GM21529 (cell line): ENCODE data around the gene LILRA6.
"Not testable (repeated sequence)": the region's sequence is repeated elsewhere in the genome, so short reads cannot be mapped to it uniquely, and the experiment has no call there.

ENCODE experiments used
- ATAC-seq: cut with Tn5 transposase; IDR thresholded peaks from one replicate; pipeline ENCODE4 v1.9.1; 2021; ENCODE audit not compliant: unreplicated experiment

LILRA6 gene

DNA sequence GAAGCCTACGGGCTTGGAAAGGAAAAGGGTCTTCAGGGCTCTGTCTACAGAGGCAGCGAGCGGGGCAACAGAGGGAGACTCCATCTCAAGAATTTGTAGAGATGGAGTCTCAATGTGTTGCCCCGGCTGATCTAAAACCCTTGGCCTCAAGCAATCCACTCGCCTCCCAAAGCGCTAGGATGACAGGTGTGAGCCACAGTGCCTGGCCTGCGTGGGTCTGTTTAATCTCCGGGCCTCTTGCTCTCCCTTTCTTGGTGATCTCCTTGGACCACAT lies 33.9 kb downstream of the LILRA6 start:
- ATAC-seq = no peak

DNA sequence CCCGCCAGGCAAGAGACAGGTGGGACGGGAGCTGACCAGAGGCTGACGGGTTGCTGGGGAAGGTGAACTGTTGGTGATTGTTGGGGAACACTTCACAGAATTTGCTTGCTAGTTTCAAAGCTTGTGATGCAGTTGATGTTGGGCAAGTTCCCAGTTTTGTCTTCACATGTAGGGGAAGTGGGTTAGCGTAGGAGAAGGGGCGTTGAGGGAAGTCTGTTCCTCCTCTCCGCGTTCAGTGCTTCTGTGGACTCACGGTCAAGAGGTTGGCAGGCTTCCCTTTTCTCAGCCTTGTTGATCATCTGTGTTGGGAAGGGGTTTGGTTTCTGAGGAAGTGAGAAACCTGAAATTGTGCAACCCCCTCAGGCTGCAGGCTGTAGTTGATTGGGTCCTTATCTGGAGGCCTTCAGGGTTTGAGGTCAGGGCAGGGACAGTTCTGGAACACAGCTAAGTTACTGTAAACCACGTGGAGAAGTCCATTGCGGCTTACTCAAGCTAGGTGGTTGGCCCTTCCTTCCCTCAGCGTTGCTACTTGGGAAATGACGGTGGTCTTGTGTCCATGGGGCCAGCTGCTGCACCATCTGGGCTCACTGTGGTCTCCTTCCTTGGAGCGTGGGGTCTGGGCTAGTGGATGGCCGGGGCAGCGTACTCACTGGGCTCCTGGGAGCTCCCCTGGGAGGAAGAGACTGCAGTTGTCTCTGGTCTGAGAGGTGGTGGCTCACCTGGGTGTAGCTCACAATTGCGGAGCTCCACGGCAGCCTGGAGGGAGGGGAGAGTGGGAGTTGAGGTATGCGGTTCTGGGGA lies 34.4 kb downstream of the LILRA6 start:
- ATAC-seq = peak; percentile 54

DNA sequence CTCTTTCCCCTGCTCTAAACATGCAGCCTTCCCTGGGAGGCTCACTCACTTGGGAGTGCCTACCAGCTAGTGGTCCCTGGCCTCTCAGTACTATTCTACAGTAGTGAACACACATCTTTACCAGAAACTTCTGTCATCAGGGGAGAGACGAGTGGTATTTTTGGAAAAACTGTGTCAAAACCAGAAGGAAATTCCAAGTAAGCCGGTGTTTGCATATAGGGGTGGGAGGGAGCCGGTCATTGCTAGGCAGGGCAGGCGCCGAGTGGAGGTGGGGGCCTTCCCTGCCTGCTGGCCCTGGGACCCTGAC lies 35.0 kb downstream of the LILRA6 start:
- ATAC-seq = peak; percentile 2

DNA sequence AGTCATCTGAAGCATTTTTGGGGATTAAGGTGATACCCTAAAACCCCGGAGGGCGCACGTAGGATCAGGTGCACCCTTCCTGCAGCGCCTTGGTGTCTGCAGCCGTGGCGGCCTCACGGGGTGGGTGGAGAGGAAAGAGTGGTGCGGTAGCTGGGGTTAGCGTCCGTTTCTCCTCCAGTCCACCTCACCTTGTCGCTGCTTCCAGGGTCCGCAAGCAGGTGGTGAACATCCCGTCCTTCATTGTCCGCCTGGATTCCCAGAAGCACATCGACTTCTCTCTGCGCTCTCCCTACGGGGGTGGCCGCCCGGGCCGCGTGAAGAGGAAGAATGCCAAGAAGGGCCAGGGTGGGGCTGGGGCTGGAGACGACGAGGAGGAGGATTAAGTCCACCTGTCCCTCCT lies 35.4 kb downstream of the LILRA6 start:
- not testable (repeated sequence) for ATAC-seq

DNA sequence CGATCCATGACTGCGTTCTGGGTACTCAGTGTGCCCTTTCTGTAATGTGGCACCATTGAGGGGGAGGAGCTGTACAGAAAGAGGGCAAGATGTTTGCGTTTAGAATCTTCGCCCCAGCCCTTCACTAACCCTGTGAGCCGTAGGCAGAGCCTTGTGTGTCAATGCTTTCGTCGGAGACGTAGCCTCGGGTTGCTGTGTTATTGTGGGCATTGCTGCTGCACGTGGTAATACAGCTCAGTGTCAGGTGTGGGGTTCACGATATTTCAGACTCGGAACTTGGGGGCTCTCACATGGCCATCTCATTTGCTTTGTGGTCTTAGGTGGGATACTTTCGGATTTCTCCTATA lies 35.8 kb downstream of the LILRA6 start:
- ATAC-seq = no peak

DNA sequence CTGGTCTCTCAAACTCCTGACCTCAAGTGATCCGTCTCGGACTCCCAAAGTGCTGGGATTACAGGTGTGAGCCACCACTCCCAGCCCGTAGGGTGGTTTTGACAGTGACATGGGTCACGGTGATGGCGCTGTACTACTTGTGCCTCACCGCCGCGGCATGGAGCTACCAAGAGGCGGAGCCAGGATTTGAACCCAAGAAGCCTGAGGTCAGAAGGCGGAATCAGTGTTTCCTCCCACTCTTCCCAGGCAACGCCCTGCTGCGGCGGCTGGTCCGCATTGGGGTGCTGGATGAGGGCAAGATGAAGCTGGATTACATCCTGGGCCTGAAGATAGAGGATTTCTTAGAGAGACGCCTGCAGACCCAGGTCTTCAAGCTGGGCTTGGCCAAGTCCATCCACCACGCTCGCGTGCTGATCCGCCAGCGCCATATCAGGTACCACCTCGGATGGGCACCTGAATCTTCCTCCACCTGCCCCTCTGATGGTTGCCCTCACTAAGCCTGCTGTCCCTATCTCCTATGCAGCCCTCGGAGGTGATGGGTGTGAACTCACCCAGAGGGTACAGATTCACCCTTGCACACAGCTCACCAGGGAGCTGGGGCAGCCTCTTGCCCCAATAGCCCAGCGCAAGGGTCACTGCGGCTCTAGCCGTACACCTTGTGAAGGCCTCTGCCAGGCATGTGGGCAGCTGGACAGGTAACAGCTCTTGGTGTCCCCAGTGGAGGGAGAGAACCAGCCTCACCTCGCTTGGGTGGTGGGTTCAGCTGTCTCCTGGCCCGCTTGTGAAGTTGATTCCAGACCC lies 36.4 kb downstream of the LILRA6 start:
- ATAC-seq = no peak

DNA sequence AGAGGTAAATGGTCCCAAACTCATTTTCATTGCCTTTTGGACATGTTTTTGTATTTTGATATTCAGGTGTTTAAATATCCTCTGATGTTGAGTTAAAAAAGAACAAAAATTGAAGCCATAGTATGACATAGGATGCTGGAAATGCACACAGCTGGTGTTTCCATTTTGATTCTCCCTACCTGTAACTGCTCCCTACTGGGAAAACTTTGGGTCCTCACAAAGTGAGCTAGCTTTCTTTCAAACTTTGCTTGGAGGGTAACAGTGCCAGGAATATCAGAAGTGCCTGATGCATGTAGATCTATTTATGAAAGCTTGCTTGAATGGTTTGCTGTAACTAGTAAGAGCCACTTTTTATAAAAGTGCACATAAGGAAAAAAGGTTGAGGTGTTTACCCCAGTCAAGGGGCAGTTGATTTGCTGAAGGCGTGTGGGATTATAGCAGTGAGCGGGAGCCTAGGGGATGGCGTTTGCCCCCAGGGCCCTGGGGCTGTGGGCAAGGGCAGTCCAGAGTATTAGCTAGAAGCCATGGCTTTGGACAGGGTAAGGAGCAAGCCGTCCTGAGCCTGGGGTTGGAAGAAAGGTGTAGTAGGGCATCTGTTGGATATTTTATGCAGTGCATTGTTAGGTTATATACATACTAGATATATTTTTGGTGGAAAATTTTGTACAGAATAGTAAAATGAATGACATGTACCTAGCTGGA lies 37.7 kb downstream of the LILRA6 start:
- ATAC-seq = no peak

DNA sequence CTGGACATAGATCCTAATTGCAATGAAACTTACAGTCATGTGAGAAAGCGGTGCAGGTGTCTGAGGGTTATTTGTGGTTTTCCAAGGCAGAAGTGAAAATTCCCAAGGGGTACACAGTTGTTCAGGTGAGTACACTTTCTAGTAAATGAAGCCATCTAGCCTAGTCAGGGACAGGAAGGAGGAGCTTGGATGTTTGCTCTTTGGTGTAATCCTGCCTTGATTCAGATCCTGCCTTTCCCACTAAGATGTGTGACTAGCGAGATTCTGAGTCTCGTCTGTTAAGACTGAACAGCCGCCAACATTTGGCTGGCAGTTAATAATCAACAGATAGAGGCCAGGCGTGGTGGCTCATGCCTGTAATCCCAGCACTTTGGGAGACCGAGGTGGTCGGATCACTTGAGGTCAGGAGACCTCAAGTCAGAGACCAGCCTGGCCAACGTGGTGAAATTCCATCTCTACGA lies 39.4 kb downstream of the LILRA6 start:
- ATAC-seq = no peak

DNA sequence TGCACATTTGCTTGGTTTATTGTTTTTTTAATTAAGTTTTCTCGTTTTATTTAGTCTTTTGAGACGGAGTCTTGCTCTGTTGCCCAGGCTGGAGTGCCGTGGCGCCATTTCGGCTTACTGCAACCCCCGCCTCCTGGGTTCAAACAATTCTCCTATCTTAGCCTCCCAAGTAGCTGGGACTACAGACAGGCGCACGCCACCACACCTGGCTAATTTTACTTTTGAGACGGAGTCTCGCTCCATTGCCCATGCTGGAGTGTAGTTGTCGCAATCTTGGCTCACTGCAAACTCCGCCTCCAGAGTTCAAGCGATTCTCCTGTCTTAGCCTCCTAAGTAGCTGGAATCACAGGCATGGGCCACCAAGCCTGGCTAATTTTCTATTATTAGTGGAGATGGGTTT lies 40.6 kb downstream of the LILRA6 start:
- no peak for ATAC-seq

DNA sequence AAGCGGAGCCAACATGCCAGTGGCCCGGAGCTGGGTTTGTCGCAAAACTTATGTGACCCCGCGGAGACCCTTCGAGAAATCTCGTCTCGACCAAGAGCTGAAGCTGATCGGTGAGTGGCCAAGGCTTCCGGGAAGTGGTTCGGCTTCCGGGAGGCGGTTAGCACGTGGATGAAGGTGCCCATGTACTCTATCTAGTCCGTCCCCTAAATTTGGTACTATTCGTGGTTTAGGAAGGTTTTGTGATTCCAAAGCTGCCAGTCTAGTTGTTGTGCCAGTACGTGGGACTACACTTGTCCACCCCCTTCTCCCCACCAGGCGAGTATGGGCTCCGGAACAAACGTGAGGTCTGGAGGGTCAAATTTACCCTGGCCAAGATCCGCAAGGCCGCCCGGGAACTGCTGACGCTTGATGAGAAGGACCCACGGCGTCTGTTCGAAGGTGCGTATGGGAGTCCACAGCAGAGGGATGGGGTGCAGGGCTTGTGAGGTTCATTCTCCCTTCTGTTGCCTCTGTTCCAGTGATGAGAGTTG lies 41.4 kb downstream of the LILRA6 start:
- ATAC-seq = no peak

DNA sequence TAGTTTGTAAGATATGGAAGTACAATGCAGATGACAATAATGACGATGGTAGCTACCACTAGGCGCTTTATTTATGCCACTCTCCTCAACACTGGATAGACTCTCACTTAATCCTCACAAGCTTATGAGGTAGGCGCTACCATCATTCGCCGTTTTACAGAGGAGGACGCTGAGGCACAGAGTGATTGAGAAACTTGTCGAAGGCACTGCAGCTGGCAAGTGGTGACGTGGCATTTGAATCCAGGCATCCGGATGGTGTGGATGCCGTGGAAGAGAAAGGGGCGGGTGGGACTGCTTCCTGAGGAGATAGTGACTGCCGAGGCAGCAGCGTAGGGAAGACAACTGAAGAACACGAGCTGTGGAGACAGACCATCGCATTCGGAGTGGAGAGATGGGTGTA lies 43.2 kb downstream of the LILRA6 start:
- ATAC-seq = no peak

DNA sequence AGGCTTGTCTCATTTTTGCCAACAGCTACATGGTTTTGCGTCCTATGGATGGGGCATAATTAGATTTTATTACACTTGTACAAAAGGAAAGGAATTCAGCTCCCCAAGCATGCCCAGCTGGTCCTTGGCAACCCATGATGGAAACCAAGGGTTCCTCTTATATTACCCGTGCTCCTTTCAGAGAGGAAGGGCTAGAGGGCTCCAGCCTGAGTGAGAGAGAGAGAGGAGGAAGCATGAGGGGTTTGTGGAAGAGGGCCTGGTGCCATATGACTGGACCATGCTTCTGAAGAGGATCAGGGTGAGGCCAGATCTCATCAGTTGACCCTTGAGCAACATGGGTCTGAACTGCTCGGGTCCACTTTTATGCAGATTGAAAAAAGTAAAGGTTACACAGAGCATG lies 45.5 kb downstream of the LILRA6 start:
- ATAC-seq = no peak

DNA sequence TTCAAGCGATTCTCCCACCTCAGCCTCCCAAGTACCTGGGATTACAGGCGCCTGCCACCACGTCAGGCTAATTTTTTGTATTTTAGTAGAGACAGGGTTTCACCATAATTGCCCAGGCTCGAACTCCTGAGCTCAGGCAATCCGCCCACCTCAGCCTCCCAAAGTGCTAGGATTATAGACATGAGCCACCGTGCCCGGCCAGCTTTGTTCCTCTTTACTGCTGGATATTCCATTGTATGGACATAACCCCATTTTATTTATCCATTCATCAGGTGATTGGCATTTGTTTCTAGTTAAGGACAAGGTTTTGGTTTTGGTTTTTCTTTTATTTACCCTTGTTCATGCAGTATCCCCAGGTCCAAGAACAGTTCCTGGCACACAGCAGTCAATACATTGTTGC lies 46.1 kb downstream of the LILRA6 start:
- no peak for ATAC-seq

DNA sequence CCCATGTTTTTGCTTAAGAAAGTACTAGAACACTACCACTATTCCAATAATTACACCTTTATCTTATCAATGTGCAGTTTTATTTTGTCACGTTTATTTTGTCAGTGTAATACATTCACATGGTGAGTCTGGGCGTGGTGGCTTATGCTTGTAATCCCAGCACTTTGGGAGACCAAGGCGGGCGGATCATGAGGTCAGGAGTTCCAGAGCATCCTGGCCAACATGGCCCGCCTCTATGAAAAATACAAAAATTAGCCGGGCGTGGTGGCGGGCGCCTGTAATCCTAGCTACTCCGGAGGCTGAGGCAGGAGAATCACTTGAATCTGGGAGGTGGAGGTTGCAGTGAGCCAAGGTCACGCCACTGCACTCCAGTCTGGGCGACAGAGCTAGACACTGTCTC lies 48.1 kb downstream of the LILRA6 start:
- ATAC-seq = not testable (repeated sequence)

DNA sequence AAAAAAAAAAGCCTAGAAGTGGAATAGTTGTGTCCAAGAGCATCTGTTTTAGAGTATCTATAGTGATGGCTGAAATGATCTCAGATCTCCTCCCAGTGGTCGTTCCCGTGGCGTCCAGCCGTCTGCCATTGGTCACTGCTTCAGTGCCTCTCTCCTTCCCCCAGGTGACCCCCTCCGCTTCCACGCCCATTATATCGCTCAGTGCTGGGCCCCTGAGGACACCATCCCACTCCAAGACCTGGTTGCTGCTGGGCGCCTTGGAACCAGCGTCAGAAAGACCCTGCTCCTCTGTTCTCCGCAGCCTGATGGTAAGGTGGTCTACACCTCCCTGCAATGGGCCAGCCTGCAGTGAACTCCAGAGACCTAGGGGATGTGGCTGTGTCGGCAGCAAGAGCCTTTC lies 49.6 kb downstream of the LILRA6 start:
- ATAC-seq = no peak

DNA sequence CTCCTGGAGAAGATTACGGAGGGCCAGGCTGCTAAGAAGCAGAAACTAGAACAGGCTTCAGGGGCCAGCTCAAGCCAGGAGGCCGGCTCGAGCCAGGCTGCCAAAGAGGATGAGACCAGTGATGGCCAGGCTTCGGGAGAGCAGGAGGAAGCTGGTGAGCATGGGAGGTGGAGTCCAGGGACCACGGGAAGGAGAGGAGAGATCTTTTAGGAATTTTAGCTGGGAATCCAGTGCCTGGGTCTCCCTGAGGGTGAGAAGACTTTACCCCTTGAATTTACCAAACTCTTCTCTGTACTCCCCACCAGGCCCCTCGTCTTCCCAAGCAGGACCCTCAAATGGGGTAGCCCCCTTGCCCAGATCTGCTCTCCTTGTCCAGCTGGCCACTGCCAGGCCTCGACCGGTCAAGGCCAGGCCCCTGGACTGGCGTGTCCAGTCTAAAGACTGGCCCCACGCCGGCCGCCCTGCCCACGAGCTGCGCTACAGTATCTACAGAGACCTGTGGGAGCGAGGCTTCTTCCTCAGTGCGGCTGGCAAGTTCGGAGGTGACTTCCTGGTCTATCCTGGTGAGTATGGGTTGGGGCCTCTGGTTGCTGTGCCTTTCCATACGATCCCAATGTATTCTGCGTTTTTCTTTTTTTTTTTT lies 50.7 kb downstream of the LILRA6 start:
- no peak for ATAC-seq

DNA sequence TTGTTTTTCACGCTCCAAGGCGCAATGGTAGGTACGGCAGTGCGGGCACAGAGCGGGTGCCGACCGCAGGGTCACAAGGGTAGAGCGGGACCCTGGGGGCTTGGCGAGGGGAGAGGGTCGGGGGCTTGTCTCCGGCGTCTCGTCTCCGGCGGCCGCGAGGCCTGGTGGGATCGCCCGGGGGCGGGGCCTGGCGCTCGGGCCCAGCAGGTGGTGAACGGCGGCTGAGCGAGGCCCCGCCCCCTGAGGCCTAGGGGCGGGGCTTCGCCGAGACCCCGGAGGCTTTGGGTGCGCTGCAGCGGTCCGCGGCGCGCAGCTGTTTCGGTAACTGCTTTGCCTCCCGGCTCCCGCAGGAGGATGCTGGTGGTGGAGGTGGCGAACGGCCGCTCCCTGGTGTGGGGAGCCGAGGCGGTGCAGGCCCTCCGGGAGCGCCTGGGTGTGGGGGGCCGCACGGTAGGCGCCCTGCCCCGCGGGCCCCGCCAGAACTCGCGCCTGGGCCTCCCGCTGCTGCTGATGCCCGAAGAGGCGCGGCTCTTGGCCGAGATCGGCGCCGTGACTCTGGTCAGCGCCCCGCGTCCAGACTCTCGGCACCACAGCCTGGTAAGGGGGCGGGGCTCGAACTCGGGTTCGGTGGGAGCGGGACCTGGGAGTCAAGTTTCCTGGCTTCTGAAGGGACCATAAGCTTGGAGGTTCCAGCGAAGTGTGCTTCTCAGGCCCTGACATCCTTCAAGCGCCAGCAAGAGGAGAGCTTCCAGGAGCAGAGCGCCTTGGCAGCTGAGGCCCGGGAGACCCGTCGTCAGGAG lies 51.4 kb downstream of the LILRA6 start, which contains the start of gene TSEN34:
Gene TSEN34, plus strand, starts transcription at position 298 of the 800 bp plus-strand sequence. Its CDS starts 57 bp downstream, at position 355.
- peak; percentile 29 for ATAC-seq

DNA sequence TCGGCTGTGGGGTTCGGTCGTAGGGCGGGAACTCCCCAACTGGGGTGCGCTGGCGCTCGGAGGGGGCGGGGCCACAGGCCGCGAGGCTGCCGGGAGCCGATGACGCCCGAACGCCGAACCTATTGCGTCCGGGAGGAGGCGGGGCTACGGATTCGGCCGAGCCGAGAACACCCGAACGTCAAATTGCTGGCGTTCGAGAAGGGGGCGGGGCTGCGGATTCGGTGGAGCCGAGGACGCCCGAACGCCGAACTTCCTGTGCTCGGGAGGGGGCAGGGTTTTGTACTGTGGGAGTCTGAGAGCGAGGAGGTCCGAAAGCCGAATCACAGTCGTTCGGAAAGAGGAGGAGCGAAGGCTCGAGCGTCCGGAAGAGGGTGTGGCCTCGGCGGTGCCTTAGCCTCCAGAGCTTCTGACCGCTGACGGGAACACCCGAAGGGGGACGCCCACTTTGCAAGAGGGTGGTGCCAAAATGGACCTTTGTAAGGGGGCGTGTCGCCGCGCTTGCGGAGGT lies 52.0 kb downstream of the LILRA6 start:
- peak; percentile 43 for ATAC-seq

DNA sequence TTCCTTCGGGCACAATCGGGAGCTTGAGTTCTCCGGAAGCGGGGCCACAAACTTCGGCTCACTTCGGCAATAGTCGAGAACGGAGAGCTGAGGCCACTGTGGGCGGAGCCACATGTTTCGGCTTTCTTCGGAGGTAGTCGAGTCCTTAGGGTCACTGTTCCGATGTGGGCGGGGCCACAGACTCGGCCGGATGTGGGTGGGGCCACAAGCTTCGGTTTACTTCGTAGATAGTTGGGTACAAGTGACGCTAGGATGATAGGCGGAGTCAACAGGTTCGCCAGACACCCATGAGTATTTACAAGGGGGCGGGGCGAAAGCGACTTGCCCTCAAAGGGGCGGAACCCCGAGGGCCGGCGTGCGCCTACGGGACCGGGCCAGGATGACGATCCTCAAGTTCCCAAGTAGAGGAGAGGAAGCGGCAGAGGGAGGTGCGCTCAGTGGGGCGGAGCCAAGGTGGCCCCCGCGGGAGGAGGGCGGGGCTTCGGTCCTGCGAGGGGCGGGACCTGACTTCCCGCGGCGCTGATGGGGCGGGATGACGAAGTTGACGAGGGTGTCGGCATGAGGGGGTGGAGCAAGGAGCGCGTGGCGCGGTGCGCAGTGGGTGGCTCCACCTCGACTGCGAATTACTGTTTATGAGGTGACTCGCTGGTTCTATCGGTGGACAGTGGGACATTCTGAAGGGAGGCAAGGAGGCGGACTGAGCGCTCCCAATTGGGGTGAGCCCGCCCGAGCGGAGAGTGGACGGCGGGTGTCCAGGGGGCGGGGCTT lies 52.7 kb downstream of the LILRA6 start:
- peak; percentile 47 for ATAC-seq
